Fibroblast of lung (primary cell): ENCODE data around the gene GABRD. TPM values are rescaled to one million over a fixed set of nuclear protein-coding genes. Genes with fewer than 3 reads are reported as not detected.

Source experiments
- DNase-seq, 2 donors: peaks; one replicate each; pipeline versions ENCODE4 v3.0.0 to v3.0.0-alpha.2; 2010; ENCODE audit warnings: low read depth in 2 of 2
- H2AFZ ChIP-seq: 2 replicates; pipeline ENCODE4 v1.5.1; 2012; ENCODE audit warnings: low read length, control low read depth, inconsistent platforms
- H3K27ac ChIP-seq: 2 replicates; pipeline ENCODE4 v1.5.1; 2011; ENCODE audit warnings: low read length, control low read depth; ENCODE audit not compliant: insufficient read depth
- H3K27me3 ChIP-seq: 2 replicates; pipeline ENCODE4 v1.5.1; 2011; ENCODE audit warnings: mild to moderate bottlenecking, low read length; ENCODE audit not compliant: control insufficient read depth, insufficient read depth
- H3K36me3 ChIP-seq: 2 replicates; pipeline ENCODE4 v1.5.1; 2011; ENCODE audit warnings: low read length; ENCODE audit not compliant: control insufficient read depth, insufficient read depth
- H3K4me1 ChIP-seq: 2 replicates; pipeline ENCODE4 v1.5.1; 2011; ENCODE audit warnings: low read length; ENCODE audit not compliant: control insufficient read depth, insufficient read depth; ENCODE audit errors: extremely low read depth
- H3K4me2 ChIP-seq: 2 replicates; pipeline ENCODE4 v1.5.1; 2011; ENCODE audit warnings: low read length, control low read depth; ENCODE audit not compliant: insufficient read depth; ENCODE audit errors: extremely low read depth
- H3K4me3 ChIP-seq, 4 experiments: fragments of 200-600 bp in 1 of 4; sonication (generic) in 1 of 4; replicated peaks in 1 of 4; 2 replicates each; pipeline ENCODE4 v1.5.1; 2011 to 2016; ENCODE audit warnings: low read length in 4 of 4, low read depth in 3 of 4, mild to moderate bottlenecking in 3 of 4, control low read depth in 2 of 4, inconsistent platforms in 1 of 4, mixed read lengths in 1 of 4; ENCODE audit not compliant: insufficient read depth in 1 of 4; ENCODE audit errors: control extremely low read depth in 1 of 4
- H3K79me2 ChIP-seq: 2 replicates; pipeline ENCODE4 v1.5.1; 2012; ENCODE audit warnings: mild to moderate bottlenecking, low read length, inconsistent platforms; ENCODE audit not compliant: control insufficient read depth, insufficient read depth
- H3K9ac ChIP-seq: 2 replicates; pipeline ENCODE4 v1.5.1; 2011; ENCODE audit warnings: mild to moderate bottlenecking, low read length, control low read depth; ENCODE audit not compliant: insufficient read depth
- H3K9me3 ChIP-seq: 2 replicates; pipeline ENCODE4 v1.5.1; 2012; ENCODE audit warnings: low read depth, low read length; ENCODE audit not compliant: control insufficient read depth, insufficient read depth
- H4K20me1 ChIP-seq: 2 replicates; pipeline ENCODE4 v1.5.1; 2011; ENCODE audit warnings: low read length; ENCODE audit not compliant: control insufficient read depth, insufficient read depth; ENCODE audit errors: extremely low read depth
- EZH2 ChIP-seq: IDR thresholded peaks from 2 replicates; pipeline ENCODE4 v1.5.1; 2012; ENCODE audit warnings: low read length, control low read depth, mild to moderate bottlenecking; ENCODE audit errors: missing control alignments
- polyA minus RNA-seq: library from RNA; depleted of rRNA, polyadenylated mRNA; stranded (reverse); fragments of >200 nt; gene quantifications from 2 replicates; pipeline ENCODE4 v1.2.3, GENCODE V29; 2011; ENCODE audit warnings: low replicate concordance
- polyA plus RNA-seq, 2 donors: library from polyadenylated mRNA; depleted of rRNA in 1 of 2; stranded (reverse) in 1 of 2; unstranded in 1 of 2; fragments of >200 nt; gene quantifications; 2 replicates each; pipeline ENCODE4 v1.2.1, GENCODE V29; 2011 to 2012; ENCODE audit warnings: missing spikeins in 1 of 2
- total RNA-seq: library from RNA; depleted of rRNA; stranded (reverse); fragments of >200 nt; gene quantifications from 2 replicates; pipeline ENCODE4 v1.2.1, GENCODE V29; 2014
- TF ChIP-seq, protein P1 (sequence below), 2 donors: IDR thresholded peaks in 1 of 2; conservative IDR thresholded peaks in 1 of 2; 1 replicate in 1 of 2; 2 replicates in 1 of 2; pipeline ENCODE4 v1.5.1; 2011 to 2012; ENCODE audit warnings: low read length in 2 of 2, control low read depth in 1 of 2, inconsistent platforms in 1 of 2, low read depth in 1 of 2, mild to moderate bottlenecking in 1 of 2

Gene GABRD, protein sequence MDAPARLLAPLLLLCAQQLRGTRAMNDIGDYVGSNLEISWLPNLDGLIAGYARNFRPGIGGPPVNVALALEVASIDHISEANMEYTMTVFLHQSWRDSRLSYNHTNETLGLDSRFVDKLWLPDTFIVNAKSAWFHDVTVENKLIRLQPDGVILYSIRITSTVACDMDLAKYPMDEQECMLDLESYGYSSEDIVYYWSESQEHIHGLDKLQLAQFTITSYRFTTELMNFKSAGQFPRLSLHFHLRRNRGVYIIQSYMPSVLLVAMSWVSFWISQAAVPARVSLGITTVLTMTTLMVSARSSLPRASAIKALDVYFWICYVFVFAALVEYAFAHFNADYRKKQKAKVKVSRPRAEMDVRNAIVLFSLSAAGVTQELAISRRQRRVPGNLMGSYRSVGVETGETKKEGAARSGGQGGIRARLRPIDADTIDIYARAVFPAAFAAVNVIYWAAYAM
- not detected in 2 replicates for total RNA-seq
- not detected in 2 replicates for polyA plus RNA-seq
- not detected in 2 replicates for polyA plus RNA-seq (2012)
- polyA minus RNA-seq, result not detected in 2 replicates

GRCh38 chr1:2019172-2019543, at the start of gene GABRD:
TSS of gene GABRD (plus strand) at chr1:2019345. CDS start at chr1:2019424, 79 bp downstream.
- Histone ChIP-seq H3K27me3 (peaks cover 28% of the 10 kb centered on the region), H3K79me2 (no peaks in the 10 kb centered on the region), H4K20me1 (no peaks in the 10 kb centered on the region), H3K4me3 (no peak within 1 kb of the TSS), H3K4me1 (no peaks in the 10 kb centered on the region), H3K9ac (no peak within 1 kb of the TSS), H2AFZ (no peak within 1 kb of the TSS), H3K9me3 (no peaks in the 10 kb centered on the region), H3K36me3 (no peaks in the 10 kb centered on the region), H3K4me2 (no peak within 1 kb of the TSS), H3K27ac (no peak within 1 kb of the TSS)
- TF ChIP-seq, protein P1, sequence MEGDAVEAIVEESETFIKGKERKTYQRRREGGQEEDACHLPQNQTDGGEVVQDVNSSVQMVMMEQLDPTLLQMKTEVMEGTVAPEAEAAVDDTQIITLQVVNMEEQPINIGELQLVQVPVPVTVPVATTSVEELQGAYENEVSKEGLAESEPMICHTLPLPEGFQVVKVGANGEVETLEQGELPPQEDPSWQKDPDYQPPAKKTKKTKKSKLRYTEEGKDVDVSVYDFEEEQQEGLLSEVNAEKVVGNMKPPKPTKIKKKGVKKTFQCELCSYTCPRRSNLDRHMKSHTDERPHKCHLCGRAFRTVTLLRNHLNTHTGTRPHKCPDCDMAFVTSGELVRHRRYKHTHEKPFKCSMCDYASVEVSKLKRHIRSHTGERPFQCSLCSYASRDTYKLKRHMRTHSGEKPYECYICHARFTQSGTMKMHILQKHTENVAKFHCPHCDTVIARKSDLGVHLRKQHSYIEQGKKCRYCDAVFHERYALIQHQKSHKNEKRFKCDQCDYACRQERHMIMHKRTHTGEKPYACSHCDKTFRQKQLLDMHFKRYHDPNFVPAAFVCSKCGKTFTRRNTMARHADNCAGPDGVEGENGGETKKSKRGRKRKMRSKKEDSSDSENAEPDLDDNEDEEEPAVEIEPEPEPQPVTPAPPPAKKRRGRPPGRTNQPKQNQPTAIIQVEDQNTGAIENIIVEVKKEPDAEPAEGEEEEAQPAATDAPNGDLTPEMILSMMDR (conservative IDR thresholded peaks at IDR 0.05 in 1 of 2, IDR thresholded peaks at IDR 0.05 in 1 of 2; ENCODE audit: low read depth in 1 of 2, low read length in 2 of 2), result no peak
- TF ChIP-seq EZH2, result no peak
- DNase-seq, result peak in 1 of 2 donors; percentile 4

GRCh38 chr1:1969505-1969900, 49.6 kb upstream of the GABRD start:
- Histone ChIP-seq H3K4me3 (no peak overlapping the region), H3K4me2 (no peak overlapping the region), H3K27me3 (peaks cover 3% of the 10 kb centered on the region), H3K27ac (no peak overlapping the region), H4K20me1 (no peaks in the 10 kb centered on the region), H3K4me1 (no peaks in the 10 kb centered on the region), H3K9ac (no peak overlapping the region), H2AFZ (no peak overlapping the region), H3K9me3 (peaks cover 5% of the 10 kb centered on the region), H3K79me2 (no peaks in the 10 kb centered on the region), H3K36me3 (no peaks in the 10 kb centered on the region)
- TF ChIP-seq, protein P1 (conservative IDR thresholded peaks at IDR 0.05 in 1 of 2, IDR thresholded peaks at IDR 0.05 in 1 of 2; ENCODE audit: low read depth in 1 of 2, low read length in 2 of 2), result no peak
- TF ChIP-seq EZH2, result no peak
- no peak for DNase-seq

GRCh38 chr1:1969953-1970716, 49.0 kb upstream of the GABRD start:
- DNase-seq, result no peak
- no peak for TF ChIP-seq EZH2
- TF ChIP-seq, protein P1 (conservative IDR thresholded peaks at IDR 0.05 in 1 of 2, IDR thresholded peaks at IDR 0.05 in 1 of 2; ENCODE audit: low read depth in 1 of 2, low read length in 2 of 2), result no peak
- Histone ChIP-seq H3K79me2 (no peaks in the 10 kb centered on the region), H3K4me2 (no peak overlapping the region), H3K27ac (no peak overlapping the region), H3K4me3 (no peak overlapping the region), H3K9me3 (peaks cover 5% of the 10 kb centered on the region), H4K20me1 (no peaks in the 10 kb centered on the region), H3K4me1 (no peaks in the 10 kb centered on the region), H3K27me3 (peaks cover under 1% of the 10 kb centered on the region), H3K9ac (no peak overlapping the region), H2AFZ (no peak overlapping the region), H3K36me3 (no peaks in the 10 kb centered on the region)
